OCI-LY7 (cell line): ENCODE data around the gene TMPRSS5.

ENCODE experiments used
- CTCF ChIP-seq: fragments of 200-600 bp; sonication (generic); conservative IDR thresholded peaks from 2 replicates; pipeline ENCODE4 v1.5.1; 2014; ENCODE audit warnings: mild to moderate bottlenecking, antibody characterized with exemption, low read length, moderate library complexity, mixed read lengths
- EZH2phosphoT487 ChIP-seq: fragments of 200-600 bp; sonication (generic); IDR thresholded peaks from 2 replicates; pipeline ENCODE4 v1.6.1; 2018; ENCODE audit warnings: low read depth, borderline replicate concordance, mild to moderate bottlenecking, mixed run types, antibody characterized with exemption, low read length, moderate library complexity, mixed read lengths

GRCh38 chr11:113664069-113664980 is 41.8 kb downstream of the TMPRSS5 start:
- no peak for TF ChIP-seq CTCF
- no peak for TF ChIP-seq EZH2phosphoT487
